Astrocyte of the cerebellum (primary cell): ENCODE measurements around the gene ANGPT4.

Experiments used
- DNase-seq: peaks from one replicate; pipeline ENCODE4 v3.0.0-alpha.2; 2011; ENCODE audit warnings: low read depth
- H3K4me3 ChIP-seq: 2 replicates; pipeline ENCODE4 v1.5.1; 2011; ENCODE audit warnings: mild to moderate bottlenecking, low read depth, low read length, moderate library complexity
- CTCF ChIP-seq: IDR thresholded peaks from 2 replicates; pipeline ENCODE4 v1.5.1; 2012; ENCODE audit warnings: low read length, low read depth, moderate library complexity, mild to moderate bottlenecking; ENCODE audit errors: missing control alignments
- in situ Hi-C: cut with HindIII; loops from 2 replicates; pipeline ENCODE4 v1.10.0; 2017; ENCODE audit warnings: low sequenced_read_pairs

ANGPT4 gene

GRCh38 chr20:844473-845225, 71.5 kb downstream of the ANGPT4 start:
- TF ChIP-seq CTCF, result no peak
- in situ Hi-C loops, result no loop called here
- H3K4me3 ChIP-seq, result peak overlapping the region; percentile 44
- DNase-seq, result peak; percentile 80

GRCh38 chr20:843912-844311, 72.2 kb downstream of the ANGPT4 start:
- no peak for TF ChIP-seq CTCF
- no peak for DNase-seq
- in situ Hi-C loops, result no loop called here
- no peak overlapping the region for H3K4me3 ChIP-seq

- no peak for DNase-seq
- in situ Hi-C loops, result no loop called here
- H3K4me3 ChIP-seq, result no peak overlapping the region
- no peak for TF ChIP-seq CTCF
Measured at GRCh38 chr20:842547-842940, 73.6 kb downstream of the ANGPT4 start.

- in situ Hi-C loops, result no loop called here
- DNase-seq, result no peak
- peak overlapping the region; percentile 49 for H3K4me3 ChIP-seq
- no peak for TF ChIP-seq CTCF
Measured at GRCh38 chr20:841568-842546, 74.3 kb downstream of the ANGPT4 start.

- DNase-seq, result no peak
- in situ Hi-C loops, result no loop called here
- H3K4me3 ChIP-seq, result peak overlapping the region; percentile 49
- TF ChIP-seq CTCF, result no peak
Measured at GRCh38 chr20:840858-841567, 75.1 kb downstream of the ANGPT4 start.

- no peak for TF ChIP-seq CTCF
- H3K4me3 ChIP-seq, result peak overlapping the region; percentile 49
- no peak for DNase-seq
- in situ Hi-C loops, result no loop called here
Measured at GRCh38 chr20:840503-840857, 75.7 kb downstream of the ANGPT4 start.
